H4 (cell line): ENCODE data around the gene ANO10. TPM values are rescaled to one million over a fixed set of nuclear protein-coding genes. Genes with fewer than 3 reads are reported as not detected.
"Not testable (repeated sequence)": the region's sequence is repeated elsewhere in the genome, so short reads cannot be mapped to it uniquely, and the experiment has no call there.

ENCODE experiments used
- DNase-seq: peaks from one replicate; pipeline ENCODE4 v3.0.0-alpha.2; 2015; ENCODE audit warnings: low spot score
- total RNA-seq: library from RNA; depleted of rRNA; stranded (reverse); fragments of >200 nt; shearing (Covaris generic); gene quantifications from 2 replicates; pipeline ENCODE4 v1.2.3, GENCODE V29; 2014

The ANO10 gene
- total RNA-seq, 1 experiment from 2014 or later = 17.5 TPM

GRCh38 chr3:43372809-43373559, 248.8 kb downstream of the ANO10 start:
- no peak for DNase-seq

GRCh38 chr3:43372007-43372740, 249.6 kb downstream of the ANO10 start:
- no peak for DNase-seq

- DNase-seq = no peak
Observed at GRCh38 chr3:43371494-43371893, 250.3 kb downstream of the ANO10 start.

- no peak for DNase-seq
Observed at GRCh38 chr3:43370293-43370980, 251.4 kb downstream of the ANO10 start.

GRCh38 chr3:43369404-43370292, 252.2 kb downstream of the ANO10 start:
- DNase-seq = no peak

- DNase-seq = no peak
Observed at GRCh38 chr3:43366885-43367284, 254.9 kb downstream of the ANO10 start.

GRCh38 chr3:43366481-43366880, 255.3 kb downstream of the ANO10 start:
- DNase-seq = no peak

GRCh38 chr3:43365601-43366305, 256.1 kb downstream of the ANO10 start:
- no peak for DNase-seq

GRCh38 chr3:43364926-43365325, 256.9 kb downstream of the ANO10 start:
- DNase-seq = no peak

- no peak for DNase-seq
Observed at GRCh38 chr3:43364494-43364893, 257.3 kb downstream of the ANO10 start.

- DNase-seq = no peak
Observed at GRCh38 chr3:43363621-43364266, 258.1 kb downstream of the ANO10 start.

GRCh38 chr3:43362961-43363360, 258.9 kb downstream of the ANO10 start:
- no peak for DNase-seq

- DNase-seq = no peak
Observed at GRCh38 chr3:43362183-43362582, 259.6 kb downstream of the ANO10 start.

- no peak for DNase-seq
Observed at GRCh38 chr3:43361077-43361476, 260.7 kb downstream of the ANO10 start.

- not testable (repeated sequence) for DNase-seq
Observed at GRCh38 chr3:43356033-43356432, 265.8 kb downstream of the ANO10 start.

- DNase-seq = no peak
Observed at GRCh38 chr3:43353923-43354670, 267.7 kb downstream of the ANO10 start.

GRCh38 chr3:43353393-43353792, 268.4 kb downstream of the ANO10 start:
- DNase-seq = no peak

- DNase-seq = no peak
Observed at GRCh38 chr3:43349716-43350115, 272.1 kb downstream of the ANO10 start.

GRCh38 chr3:43348852-43349574, 272.8 kb downstream of the ANO10 start:
- DNase-seq = no peak
